Nephron (organoid): ENCODE data around the gene MRAP.

Experiments used
- H3K27ac Mint-ChIP-seq, 3 experiments: 2 replicates each; pipeline ENCODE4 v1.8.0; 2020; ENCODE audit warnings: mixed read lengths in 3 of 3, mild to moderate bottlenecking in 2 of 3, moderate library complexity in 1 of 3
- H3K27me3 Mint-ChIP-seq: 2 replicates; pipeline ENCODE4 v1.8.0; 2021; ENCODE audit warnings: low read depth, mild to moderate bottlenecking, moderate library complexity, mixed read lengths
- H3K36me3 Mint-ChIP-seq: 2 replicates; pipeline ENCODE4 v1.8.0; 2020; ENCODE audit warnings: low read depth, mixed read lengths
- H3K4me1 Mint-ChIP-seq: 2 replicates; pipeline ENCODE4 v1.8.0; 2020; ENCODE audit warnings: mixed read lengths
- H3K4me3 Mint-ChIP-seq, 3 experiments: 2 replicates each; pipeline ENCODE4 v1.8.0; 2020; ENCODE audit warnings: mild to moderate bottlenecking in 3 of 3, mixed read lengths in 3 of 3, moderate library complexity in 2 of 3
- H3K9me3 Mint-ChIP-seq: 2 replicates; pipeline ENCODE4 v1.8.0; 2020; ENCODE audit warnings: mixed read lengths
- TF ChIP-seq, protein P1 (sequence below), 3 experiments: fragments of 200-600 bp; sonication (generic); IDR thresholded peaks; one replicate each; pipeline ENCODE4 v1.5.0; 2021; ENCODE audit warnings: antibody characterized with exemption in 3 of 3; ENCODE audit not compliant: unreplicated experiment in 3 of 3

Gene MRAP

DNA sequence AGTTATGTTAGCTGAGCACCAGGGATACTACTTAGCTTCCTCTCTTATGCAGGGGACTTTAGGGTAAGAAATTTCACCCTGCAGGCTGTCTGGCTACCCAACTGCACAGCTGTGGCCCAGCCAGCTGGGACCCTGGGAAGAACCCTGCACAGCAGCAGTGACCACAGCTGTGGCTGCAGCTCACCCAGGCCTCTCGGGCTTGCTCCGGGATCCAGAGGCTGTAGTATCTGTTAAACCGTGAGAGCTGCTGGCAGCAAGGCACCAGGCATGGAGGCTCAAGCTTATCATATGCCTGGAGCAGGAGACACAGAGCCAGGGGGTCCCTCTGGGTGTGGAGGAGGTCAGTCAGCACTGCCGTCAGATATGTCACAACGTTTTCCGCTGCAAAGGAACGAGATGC, 53.9 kb downstream of the MRAP start:
- no peaks in the 10 kb centered on the region for H3K27me3 Mint-ChIP-seq
- no peaks in the 10 kb centered on the region for H3K9me3 Mint-ChIP-seq

DNA sequence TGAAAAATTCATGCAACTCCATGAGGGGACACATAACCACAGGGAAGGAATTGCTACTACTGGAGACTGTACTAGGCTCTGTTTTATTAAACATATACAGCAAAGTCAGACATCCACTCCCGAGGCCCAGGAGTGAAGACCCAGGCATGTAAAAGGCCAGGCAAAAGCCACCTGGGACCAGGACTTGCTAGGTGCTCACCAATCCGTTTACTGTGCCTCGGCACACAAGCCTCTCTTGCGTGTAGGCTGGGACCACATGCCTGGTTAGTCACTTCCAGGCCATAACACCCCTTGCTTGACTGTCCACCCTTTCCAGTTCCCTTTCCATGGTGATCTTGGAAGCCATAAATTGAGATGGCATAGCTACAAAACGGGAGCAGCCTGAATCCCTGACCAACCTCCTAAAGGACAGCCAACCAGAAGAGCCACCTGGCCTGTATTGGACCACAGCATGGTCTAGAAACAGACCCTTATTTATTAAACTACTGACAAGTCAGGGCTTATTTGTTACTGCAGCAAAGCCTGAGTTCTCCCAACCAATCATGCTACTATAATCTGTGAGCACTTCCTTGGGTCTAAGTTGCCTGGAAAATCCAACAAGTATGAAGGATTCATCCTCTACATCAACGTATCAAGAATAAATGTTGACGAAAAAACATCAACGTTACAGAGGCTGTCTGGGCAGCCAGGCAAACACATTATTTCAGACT, 54.5 kb downstream of the MRAP start:
- Mint-ChIP-seq H3K27ac (no peak overlapping the region), H3K36me3 (peaks cover 68% of the 10 kb centered on the region), H3K9me3 (no peaks in the 10 kb centered on the region), H3K4me3 (no peak overlapping the region), H3K4me1 (peaks cover 9% of the 10 kb centered on the region), H3K27me3 (no peaks in the 10 kb centered on the region)
- TF ChIP-seq, protein P1, sequence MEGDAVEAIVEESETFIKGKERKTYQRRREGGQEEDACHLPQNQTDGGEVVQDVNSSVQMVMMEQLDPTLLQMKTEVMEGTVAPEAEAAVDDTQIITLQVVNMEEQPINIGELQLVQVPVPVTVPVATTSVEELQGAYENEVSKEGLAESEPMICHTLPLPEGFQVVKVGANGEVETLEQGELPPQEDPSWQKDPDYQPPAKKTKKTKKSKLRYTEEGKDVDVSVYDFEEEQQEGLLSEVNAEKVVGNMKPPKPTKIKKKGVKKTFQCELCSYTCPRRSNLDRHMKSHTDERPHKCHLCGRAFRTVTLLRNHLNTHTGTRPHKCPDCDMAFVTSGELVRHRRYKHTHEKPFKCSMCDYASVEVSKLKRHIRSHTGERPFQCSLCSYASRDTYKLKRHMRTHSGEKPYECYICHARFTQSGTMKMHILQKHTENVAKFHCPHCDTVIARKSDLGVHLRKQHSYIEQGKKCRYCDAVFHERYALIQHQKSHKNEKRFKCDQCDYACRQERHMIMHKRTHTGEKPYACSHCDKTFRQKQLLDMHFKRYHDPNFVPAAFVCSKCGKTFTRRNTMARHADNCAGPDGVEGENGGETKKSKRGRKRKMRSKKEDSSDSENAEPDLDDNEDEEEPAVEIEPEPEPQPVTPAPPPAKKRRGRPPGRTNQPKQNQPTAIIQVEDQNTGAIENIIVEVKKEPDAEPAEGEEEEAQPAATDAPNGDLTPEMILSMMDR (IDR thresholded peaks at IDR 0.05; ENCODE audit: unreplicated experiment in 3 of 3): no peak

More for the DNA sequence above, 53.9 kb downstream of the MRAP start:
- Mint-ChIP-seq H3K36me3 (peaks cover 74% of the 10 kb centered on the region), H3K4me1 (peaks cover 12% of the 10 kb centered on the region), H3K4me3 (no peak overlapping the region), H3K27ac (no peak overlapping the region)
- TF ChIP-seq, protein P1 (IDR thresholded peaks at IDR 0.05; ENCODE audit: unreplicated experiment in 3 of 3): no peak

DNA sequence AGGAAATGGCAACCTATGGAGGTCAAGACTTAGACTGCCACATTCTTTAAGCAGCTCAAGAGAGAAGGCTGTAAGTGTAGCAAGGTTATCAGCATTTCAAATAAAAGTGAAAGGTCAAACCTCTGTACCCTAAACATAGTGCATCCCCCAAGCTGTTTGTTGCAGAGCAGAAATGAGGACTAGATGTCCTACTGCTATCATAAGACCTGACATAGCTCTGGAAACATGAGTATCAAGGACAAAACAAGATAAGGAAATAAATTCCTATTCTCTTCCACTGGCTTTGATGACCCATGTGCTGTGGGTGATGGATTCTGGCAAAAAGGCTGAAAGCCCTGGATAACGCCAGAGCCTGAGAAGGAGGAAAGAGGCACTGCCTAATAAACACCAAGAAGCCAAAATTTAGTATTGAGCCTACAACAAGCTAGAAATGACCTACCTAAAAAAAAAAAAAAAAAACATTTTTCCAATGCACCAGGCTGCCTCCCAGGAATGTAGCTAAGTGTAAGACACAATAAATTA, 58.3 kb downstream of the MRAP start:
- Mint-ChIP-seq H3K9me3 (no peaks in the 10 kb centered on the region), H3K4me3 (no peak overlapping the region), H3K27ac (no peak overlapping the region), H3K27me3 (no peaks in the 10 kb centered on the region), H3K4me1 (no peaks in the 10 kb centered on the region), H3K36me3 (peaks cover 74% of the 10 kb centered on the region)
- TF ChIP-seq, protein P1 (IDR thresholded peaks at IDR 0.05; ENCODE audit: unreplicated experiment in 3 of 3): no peak

DNA sequence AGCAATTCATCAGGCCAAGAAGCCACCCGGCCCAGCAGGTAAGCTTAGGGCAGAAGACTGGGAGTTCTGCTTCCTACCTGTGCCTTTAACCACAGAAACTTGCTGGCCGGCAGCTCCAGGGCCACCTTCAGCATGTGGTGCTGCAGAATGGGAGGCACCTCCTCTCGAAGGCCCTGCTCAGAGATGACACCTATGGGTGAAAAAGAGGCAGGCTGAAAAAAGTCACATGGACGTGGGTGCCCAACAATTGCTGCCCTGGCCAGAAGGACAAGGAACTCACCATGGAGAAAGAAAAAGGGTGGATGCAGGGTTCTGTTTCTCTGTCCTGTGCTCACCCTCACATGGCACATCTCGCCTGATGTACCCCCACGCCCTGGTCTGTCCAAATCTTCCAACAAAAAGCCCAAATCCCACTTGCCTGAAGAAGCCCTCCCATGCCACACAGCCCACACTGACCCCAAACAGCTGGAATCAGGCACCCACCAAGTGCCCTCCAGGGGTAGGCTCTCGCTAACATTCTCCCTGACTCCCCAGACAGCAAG, 61.1 kb downstream of the MRAP start:
- Mint-ChIP-seq H3K4me1 (peaks cover 7% of the 10 kb centered on the region), H3K36me3 (peaks cover 65% of the 10 kb centered on the region), H3K27me3 (no peaks in the 10 kb centered on the region), H3K4me3 (no peak overlapping the region), H3K9me3 (no peaks in the 10 kb centered on the region), H3K27ac (peak overlapping the region in 1 of 3 experiments; percentile 44)
- TF ChIP-seq, protein P1 (IDR thresholded peaks at IDR 0.05; ENCODE audit: unreplicated experiment in 3 of 3): no peak

DNA sequence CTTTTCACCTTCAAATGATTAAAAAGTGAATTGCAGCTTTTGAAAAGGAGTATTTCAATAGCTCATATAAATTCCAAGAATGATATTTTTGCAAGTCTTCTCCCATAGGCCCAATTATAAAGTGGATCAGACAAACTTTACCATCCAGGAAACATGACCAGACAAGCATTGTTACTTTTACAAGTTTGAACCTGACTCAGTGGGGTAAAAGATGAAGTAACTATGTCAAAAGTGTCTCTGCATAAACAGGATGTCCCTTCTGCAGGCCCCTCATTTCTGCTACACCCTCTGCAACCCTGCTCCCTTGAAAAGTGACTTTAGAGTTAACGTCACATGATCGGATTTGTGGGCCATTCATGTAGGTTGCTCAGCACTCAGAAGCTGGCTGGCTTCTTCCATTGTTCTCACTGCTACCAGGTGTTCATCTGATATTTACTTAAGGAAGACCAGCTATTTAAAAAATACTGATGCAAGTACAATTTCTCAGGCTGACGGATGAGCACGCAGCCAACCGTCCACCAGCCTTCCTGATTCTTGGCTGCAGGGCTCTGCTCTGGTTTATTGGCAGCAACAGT, 61.8 kb downstream of the MRAP start:
- no peaks in the 10 kb centered on the region for H3K9me3 Mint-ChIP-seq
- TF ChIP-seq, protein P1 (IDR thresholded peaks at IDR 0.05; ENCODE audit: unreplicated experiment in 3 of 3): no peak
- no peaks in the 10 kb centered on the region for H3K27me3 Mint-ChIP-seq
- H3K36me3 Mint-ChIP-seq: peaks cover 62% of the 10 kb centered on the region
- H3K4me3 Mint-ChIP-seq: no peak overlapping the region
- peaks cover 8% of the 10 kb centered on the region for H3K4me1 Mint-ChIP-seq
- peak overlapping the region in 1 of 3 experiments; percentile 44 for H3K27ac Mint-ChIP-seq
